GM12865 (cell line): ENCODE data around the gene PPP5C.

Experiments used
- DNase-seq: peaks from one replicate; pipeline ENCODE4 v3.0.0; 2010; ENCODE audit warnings: low read depth
- H3K4me3 ChIP-seq: 2 replicates; pipeline ENCODE4 v1.5.1; 2011; ENCODE audit warnings: mild to moderate bottlenecking, low read depth, low read length, control low read depth
- TF ChIP-seq, protein P1 (sequence below): IDR thresholded peaks from 2 replicates; pipeline ENCODE4 v1.5.1; 2011; ENCODE audit warnings: low read length, control low read depth, low read depth, inconsistent platforms; ENCODE audit not compliant: insufficient read depth; ENCODE audit errors: missing control alignments

PPP5C gene

DNA sequence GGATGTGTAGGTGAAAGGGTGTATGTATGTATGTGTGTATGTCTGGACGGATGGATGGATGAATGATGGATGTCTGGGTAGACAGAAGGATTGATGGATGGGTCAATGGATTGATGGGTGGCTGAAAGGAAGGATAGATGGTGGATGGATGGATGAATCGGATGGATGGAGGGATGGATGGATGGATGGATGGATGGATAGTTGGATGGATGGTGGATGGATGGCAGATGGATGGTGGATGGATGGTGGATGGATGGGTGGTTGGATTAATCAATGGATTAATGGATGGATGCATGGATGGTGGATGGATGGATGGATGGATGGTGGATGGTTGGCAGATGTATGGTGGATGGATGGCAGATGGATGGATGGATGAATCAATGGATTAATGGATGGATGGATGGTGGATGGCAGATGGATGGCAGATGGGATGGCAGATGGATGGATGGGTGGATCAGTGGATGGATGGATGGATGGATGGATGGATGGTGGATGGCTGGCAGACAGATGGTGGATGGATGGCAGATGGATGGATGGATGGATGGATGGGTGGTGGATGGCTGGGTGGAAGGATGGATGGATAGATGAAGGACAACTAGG is 16.5 kb upstream of the PPP5C start:
- DNase-seq, result no peak
- TF ChIP-seq, protein P1, sequence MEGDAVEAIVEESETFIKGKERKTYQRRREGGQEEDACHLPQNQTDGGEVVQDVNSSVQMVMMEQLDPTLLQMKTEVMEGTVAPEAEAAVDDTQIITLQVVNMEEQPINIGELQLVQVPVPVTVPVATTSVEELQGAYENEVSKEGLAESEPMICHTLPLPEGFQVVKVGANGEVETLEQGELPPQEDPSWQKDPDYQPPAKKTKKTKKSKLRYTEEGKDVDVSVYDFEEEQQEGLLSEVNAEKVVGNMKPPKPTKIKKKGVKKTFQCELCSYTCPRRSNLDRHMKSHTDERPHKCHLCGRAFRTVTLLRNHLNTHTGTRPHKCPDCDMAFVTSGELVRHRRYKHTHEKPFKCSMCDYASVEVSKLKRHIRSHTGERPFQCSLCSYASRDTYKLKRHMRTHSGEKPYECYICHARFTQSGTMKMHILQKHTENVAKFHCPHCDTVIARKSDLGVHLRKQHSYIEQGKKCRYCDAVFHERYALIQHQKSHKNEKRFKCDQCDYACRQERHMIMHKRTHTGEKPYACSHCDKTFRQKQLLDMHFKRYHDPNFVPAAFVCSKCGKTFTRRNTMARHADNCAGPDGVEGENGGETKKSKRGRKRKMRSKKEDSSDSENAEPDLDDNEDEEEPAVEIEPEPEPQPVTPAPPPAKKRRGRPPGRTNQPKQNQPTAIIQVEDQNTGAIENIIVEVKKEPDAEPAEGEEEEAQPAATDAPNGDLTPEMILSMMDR, result no peak
- no peak overlapping the region for H3K4me3 ChIP-seq

DNA sequence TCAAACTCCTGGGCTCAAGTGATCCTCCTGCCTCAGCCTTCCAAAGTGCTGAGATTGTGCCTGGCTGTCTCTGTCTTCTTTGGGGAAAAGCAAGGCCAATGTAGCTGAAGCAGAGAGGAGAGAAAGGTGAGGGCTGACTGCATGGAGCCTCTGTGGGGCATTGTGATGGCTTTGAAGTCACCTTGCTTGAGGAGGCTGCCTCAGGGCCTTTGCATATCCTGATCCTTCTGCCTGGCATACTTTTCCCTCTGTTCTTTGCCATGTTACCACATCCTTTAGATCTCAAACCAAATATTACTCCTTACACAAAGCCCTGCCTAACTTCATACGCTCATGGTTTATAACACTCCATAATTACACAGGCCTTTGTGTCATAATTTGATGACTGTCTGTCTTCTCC is 9.4 kb upstream of the PPP5C start:
- no peak for DNase-seq
- TF ChIP-seq, protein P1, result no peak
- no peak overlapping the region for H3K4me3 ChIP-seq

DNA sequence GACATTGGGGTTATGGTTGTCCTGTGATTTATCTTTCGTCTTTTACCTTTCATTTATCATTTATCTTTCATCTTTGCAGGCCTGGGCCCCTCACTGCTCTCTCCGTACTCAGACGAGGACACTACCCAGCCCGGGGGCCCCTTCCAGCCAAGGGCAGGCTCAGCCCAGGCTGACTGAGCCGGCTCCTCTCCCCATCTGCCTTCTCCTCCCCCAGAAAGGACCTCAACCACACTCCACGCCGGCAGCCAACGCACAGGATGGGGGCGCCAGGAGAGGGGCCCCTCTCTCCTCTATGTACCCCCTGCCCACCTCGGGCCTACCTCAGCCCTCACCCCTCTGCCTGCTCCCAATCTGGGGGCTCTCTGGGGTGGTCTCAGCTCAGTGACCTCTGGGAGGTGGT is 7.4 kb upstream of the PPP5C start:
- DNase-seq, result no peak
- TF ChIP-seq, protein P1, result no peak
- H3K4me3 ChIP-seq, result no peak overlapping the region

DNA sequence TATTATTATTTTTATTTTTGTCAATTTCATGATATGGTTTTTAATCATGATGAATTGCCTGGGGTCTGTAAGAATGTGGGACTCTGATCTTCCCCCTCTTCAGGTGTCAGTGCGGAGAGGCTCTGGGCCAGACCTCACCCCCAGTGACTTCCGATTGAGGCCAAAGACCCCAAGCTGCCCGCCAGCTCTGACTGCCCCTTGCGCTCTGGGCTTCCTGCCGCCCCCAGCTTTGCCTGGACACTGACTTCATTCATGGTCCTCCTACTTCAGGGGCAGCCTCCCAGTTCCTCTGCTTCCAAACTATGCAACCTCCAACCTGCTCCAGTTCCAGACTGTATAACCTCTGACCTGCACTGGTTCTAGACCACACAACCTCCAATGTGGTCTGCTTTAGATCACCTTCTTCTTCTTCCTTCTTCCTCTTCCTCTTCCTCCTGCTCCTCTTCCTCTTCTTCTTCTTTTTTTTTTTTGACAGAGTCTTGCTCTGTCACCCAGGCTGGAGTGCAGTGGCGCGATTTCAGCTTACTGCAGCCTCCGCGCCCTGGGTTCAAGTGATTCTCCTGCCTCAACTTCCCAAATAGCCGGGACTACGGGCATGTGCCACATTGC is 6.7 kb upstream of the PPP5C start:
- H3K4me3 ChIP-seq, result no peak overlapping the region

DNA sequence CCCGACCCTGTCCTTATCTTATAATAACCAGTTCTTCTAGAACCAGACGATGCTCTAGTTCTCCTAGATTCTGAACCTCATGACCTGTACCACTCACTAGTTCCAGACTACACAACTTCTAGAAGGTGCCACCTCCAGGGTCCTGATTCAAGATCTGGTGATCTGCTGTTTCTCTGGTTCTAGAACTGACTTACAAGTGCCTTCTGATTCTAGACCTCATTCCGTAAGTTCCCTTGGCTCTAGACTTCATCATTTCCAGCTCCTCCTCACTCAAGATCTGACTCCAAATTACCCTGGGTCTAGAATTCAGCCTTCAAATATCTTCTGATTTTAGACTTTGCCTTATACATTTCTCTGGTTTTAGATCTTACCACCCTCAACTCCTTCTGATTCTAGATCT is 5.0 kb upstream of the PPP5C start:
- no peak overlapping the region for H3K4me3 ChIP-seq
- TF ChIP-seq, protein P1, result no peak
- DNase-seq, result no peak

More for the DNA sequence above, 6.7 kb upstream of the PPP5C start:
- TF ChIP-seq, protein P1, result no peak
- DNase-seq, result no peak

DNA sequence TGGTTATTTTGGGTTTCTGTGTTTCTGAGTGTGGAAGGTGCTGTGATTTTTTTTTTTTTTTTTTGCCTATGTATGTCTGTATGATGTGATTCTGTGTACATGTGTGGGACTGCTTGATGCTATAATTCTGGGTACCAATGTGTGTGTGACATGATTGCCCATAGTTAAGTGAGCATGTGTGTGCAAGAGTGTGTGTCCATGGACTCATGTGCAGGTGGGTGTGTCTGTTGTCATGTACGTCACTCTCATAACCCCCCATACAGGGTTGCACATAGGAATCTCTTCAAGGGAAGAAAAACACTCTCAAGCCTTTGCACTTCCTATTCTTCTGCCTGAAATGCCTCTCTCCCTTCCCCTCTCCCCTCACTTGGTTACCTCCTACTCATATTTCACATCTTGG is 2.5 kb upstream of the PPP5C start:
- no peak for DNase-seq
- no peak overlapping the region for H3K4me3 ChIP-seq
- TF ChIP-seq, protein P1, result no peak

DNA sequence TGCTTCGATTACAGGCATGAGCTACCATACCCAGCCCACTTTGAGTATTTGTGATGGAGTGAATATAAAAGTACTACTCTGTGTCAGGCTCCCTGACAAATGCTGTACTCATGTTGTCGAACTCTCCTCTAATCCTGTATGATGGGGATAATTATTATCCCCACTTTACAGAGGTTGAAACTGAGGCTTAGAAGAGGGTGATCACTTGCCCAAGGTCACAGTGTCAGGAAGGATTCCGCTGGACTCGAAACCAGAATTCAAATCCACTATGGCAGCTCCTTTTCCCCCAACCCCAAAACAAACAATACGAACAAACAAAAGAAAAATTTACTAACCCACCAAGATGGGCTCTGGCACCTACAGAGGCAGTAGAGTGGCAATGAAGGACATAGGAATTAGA is 1.7 kb upstream of the PPP5C start:
- no peak overlapping the region for H3K4me3 ChIP-seq
- TF ChIP-seq, protein P1, result no peak
- DNase-seq, result no peak
